Medulla oblongata (tissue), 1 donor: ENCODE results near the gene UBN2.

Source experiments
- DNase-seq: peaks from one replicate; pipeline ENCODE4 v3.0.0-alpha.2; 2015; ENCODE audit errors: extremely low spot score

The UBN2 gene

GRCh38 chr7:139345042-139345441 lies 114.0 kb downstream of the UBN2 start:
- no peak for DNase-seq

- DNase-seq, result no peak
Measured at GRCh38 chr7:139351027-139351426, 120.0 kb downstream of the UBN2 start.

- DNase-seq, result no peak
Measured at GRCh38 chr7:139354729-139355128, 123.7 kb downstream of the UBN2 start.

- no peak for DNase-seq
Measured at GRCh38 chr7:139355320-139355719, 124.3 kb downstream of the UBN2 start.
